DOHH2 (cell line): ENCODE data around the gene PPM1H.

Source experiments
- H3F3A ChIP-seq: fragments of 200-600 bp; sonication (generic), shearing (Covaris generic); 2 replicates; pipeline ENCODE4 v1.6.0; 2016; ENCODE audit warnings: antibody characterized with exemption, mild to moderate bottlenecking; ENCODE audit not compliant: control insufficient read depth, insufficient read depth
- H3K27ac ChIP-seq: fragments of 200-600 bp; sonication (generic); 2 replicates; pipeline ENCODE4 v1.5.1; 2014; ENCODE audit warnings: low read depth, mild to moderate bottlenecking, low read length, moderate library complexity
- H3K27me3 ChIP-seq: fragments of 200-600 bp; sonication (generic); 2 replicates; pipeline ENCODE4 v1.6.1; 2014; ENCODE audit warnings: mild to moderate bottlenecking, low read length, mixed read lengths; ENCODE audit not compliant: control insufficient read depth
- H3K36me3 ChIP-seq: fragments of 200-600 bp; sonication (generic); 2 replicates; pipeline ENCODE4 v1.6.1; 2014; ENCODE audit warnings: mild to moderate bottlenecking, low read length, moderate library complexity, mixed read lengths; ENCODE audit not compliant: control insufficient read depth
- H3K4me1 ChIP-seq: fragments of 200-600 bp; sonication (generic); 2 replicates; pipeline ENCODE4 v1.6.1; 2014; ENCODE audit warnings: mild to moderate bottlenecking, low read length, mixed read lengths; ENCODE audit not compliant: control insufficient read depth
- H3K4me2 ChIP-seq: fragments of 200-600 bp; sonication (generic); 2 replicates; pipeline ENCODE4 v1.6.0; 2014; ENCODE audit warnings: mild to moderate bottlenecking, low read length, moderate library complexity
- H3K4me3 ChIP-seq: fragments of 200-600 bp; sonication (generic); 2 replicates; pipeline ENCODE4 v1.5.1; 2014; ENCODE audit warnings: mild to moderate bottlenecking, low read length, mixed read lengths
- H3K79me2 ChIP-seq: fragments of 200-600 bp; sonication (generic); 2 replicates; pipeline ENCODE4 v1.6.1; 2014; ENCODE audit warnings: mild to moderate bottlenecking, low read length, mixed read lengths; ENCODE audit not compliant: control insufficient read depth
- H3K9me2 ChIP-seq: fragments of 200-600 bp; sonication (generic); replicated peaks from 2 replicates; pipeline ENCODE4 v1.6.1; 2014; ENCODE audit warnings: mild to moderate bottlenecking, low read length, mixed read lengths; ENCODE audit not compliant: control insufficient read depth
- H3K9me3 ChIP-seq: fragments of 200-600 bp; sonication (generic); 2 replicates; pipeline ENCODE4 v1.6.1; 2014; ENCODE audit warnings: antibody characterized with exemption, low read length, mixed read lengths; ENCODE audit not compliant: control insufficient read depth, insufficient read depth
- H4K20me1 ChIP-seq: fragments of 200-600 bp; sonication (generic); 2 replicates; pipeline ENCODE4 v1.6.0; 2014; ENCODE audit warnings: low read depth, mild to moderate bottlenecking, antibody characterized with exemption, low read length, moderate library complexity; ENCODE audit not compliant: control insufficient read depth, insufficient read depth
- EZH2phosphoT487 ChIP-seq: fragments of 200-600 bp; sonication (generic); IDR thresholded peaks from 2 replicates; pipeline ENCODE4 v1.6.1; 2017; ENCODE audit warnings: borderline replicate concordance, mild to moderate bottlenecking, antibody characterized with exemption, low read length, moderate library complexity, mixed read lengths
- TF ChIP-seq, protein P1 (sequence below): fragments of 200-600 bp; sonication (generic); IDR thresholded peaks from one replicate; pipeline ENCODE4 v1.5.1; 2014; ENCODE audit warnings: antibody characterized with exemption, mild to moderate bottlenecking, low read depth, low read length; ENCODE audit not compliant: poor library complexity, severe bottlenecking

The PPM1H gene

DNA sequence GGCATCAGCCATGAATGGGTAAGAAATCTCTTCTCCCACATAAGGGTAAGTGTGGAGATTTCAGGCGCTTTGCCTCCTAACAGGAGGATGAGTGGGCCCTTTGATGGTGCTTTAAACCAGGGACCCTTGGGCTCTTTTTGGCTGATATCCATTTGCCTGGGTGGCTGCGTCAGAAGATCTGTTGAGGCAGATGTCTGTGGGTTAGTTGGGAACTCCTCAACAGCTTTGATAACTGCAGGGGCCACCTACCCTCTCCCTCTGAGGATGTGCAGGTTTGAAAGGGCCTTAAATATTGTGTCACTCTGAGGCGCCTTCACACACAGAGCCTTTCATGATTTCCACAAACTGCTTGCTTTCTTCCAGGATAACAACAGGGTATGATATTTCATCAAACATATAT, 210.7 kb downstream of the PPM1H start:
- Histone ChIP-seq H3K79me2 (no peaks in the 10 kb centered on the region), H3K4me1 (no peaks in the 10 kb centered on the region), H3K36me3 (no peaks in the 10 kb centered on the region), H4K20me1 (no peaks in the 10 kb centered on the region), H3K27ac (no peak overlapping the region), H3K4me3 (no peak overlapping the region), H3F3A (no peaks in the 10 kb centered on the region), H3K4me2 (no peak overlapping the region), H3K27me3 (0 out of 2 replicates have a peak, but pooled peaks cover 3% of the 10 kb centered on the region), H3K9me3 (no peaks in the 10 kb centered on the region), H3K9me2 (no peaks in the 10 kb centered on the region)
- TF ChIP-seq, protein P1, sequence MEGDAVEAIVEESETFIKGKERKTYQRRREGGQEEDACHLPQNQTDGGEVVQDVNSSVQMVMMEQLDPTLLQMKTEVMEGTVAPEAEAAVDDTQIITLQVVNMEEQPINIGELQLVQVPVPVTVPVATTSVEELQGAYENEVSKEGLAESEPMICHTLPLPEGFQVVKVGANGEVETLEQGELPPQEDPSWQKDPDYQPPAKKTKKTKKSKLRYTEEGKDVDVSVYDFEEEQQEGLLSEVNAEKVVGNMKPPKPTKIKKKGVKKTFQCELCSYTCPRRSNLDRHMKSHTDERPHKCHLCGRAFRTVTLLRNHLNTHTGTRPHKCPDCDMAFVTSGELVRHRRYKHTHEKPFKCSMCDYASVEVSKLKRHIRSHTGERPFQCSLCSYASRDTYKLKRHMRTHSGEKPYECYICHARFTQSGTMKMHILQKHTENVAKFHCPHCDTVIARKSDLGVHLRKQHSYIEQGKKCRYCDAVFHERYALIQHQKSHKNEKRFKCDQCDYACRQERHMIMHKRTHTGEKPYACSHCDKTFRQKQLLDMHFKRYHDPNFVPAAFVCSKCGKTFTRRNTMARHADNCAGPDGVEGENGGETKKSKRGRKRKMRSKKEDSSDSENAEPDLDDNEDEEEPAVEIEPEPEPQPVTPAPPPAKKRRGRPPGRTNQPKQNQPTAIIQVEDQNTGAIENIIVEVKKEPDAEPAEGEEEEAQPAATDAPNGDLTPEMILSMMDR = no peak
- TF ChIP-seq EZH2phosphoT487 = no peak

DNA sequence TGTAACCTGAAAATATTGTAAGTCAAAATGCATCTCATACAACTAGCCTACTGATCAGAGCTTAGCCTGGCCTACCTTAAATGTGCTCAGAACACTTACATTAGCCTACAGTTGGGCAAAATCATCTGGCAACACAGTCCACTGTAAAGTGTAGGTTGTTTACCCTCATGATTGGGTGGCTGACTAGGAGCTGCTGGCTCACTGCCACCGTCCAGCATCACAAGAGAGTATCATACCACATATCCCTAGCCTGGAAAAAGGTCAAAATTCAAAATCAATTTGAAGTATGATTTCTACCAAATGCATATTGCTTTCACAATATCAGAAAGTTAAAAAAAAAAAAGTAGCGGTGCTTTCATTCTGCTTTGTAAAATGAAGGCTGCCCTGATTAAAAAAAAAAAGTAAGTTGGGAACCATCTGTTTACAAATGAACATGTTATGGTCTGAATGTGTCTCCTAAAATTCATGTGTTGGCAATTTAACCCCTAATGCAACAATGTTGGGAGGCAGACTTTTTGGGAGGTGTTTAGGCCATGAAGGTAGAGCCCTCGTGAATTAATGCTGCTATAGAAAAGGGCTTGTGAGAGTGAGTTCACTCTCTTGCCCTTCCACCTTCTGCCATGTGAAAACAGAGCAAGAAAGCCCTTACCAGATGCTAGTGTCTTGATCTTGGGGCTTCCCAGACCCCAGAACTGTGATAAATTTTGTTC, 211.8 kb downstream of the PPM1H start:
- Histone ChIP-seq H3K4me3 (no peak overlapping the region), H3K27ac (no peak overlapping the region), H3K9me2 (no peaks in the 10 kb centered on the region), H4K20me1 (no peaks in the 10 kb centered on the region), H3K4me1 (no peaks in the 10 kb centered on the region), H3K36me3 (no peaks in the 10 kb centered on the region), H3K27me3 (0 out of 2 replicates have a peak, but pooled peaks cover 3% of the 10 kb centered on the region), H3F3A (no peaks in the 10 kb centered on the region), H3K9me3 (no peaks in the 10 kb centered on the region), H3K79me2 (no peaks in the 10 kb centered on the region), H3K4me2 (no peak overlapping the region)
- TF ChIP-seq, protein P1 = no peak
- no peak for TF ChIP-seq EZH2phosphoT487

DNA sequence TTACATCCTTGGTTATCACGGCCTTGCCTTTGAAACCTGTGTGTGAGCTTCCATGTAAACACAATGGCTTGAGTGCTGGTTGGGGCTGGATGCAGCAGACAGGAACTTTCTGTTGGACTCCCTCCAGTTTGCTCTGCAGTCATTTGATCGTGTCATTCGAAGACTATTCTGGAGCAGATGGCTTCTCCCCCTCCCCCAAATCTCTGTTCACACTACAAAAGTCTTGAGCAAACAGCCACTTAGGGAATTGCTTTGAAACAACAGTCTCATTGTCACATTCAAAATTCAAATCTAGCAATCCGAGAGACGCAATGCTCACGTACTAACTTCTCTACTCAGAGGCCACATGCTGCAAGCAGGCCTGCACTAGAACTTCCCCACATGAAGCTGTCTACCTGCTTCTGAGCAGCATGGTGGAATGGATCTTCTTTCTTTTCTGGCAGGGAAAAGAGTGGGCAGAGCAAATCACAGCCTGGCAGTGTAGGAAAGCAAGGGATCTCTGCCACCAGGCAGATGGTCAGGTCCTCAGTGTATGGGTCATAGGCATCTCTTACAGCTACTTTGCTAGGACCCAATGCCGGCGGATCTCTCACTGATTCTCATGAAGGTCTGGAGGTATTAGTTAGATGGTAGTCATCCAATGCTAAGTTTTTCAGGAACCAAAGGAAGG, 214.2 kb downstream of the PPM1H start:
- TF ChIP-seq, protein P1 = no peak
- no peak for TF ChIP-seq EZH2phosphoT487
- no peaks in the 10 kb centered on the region for H3K4me1 ChIP-seq
- H3K9me2 ChIP-seq = no peaks in the 10 kb centered on the region
- no peaks in the 10 kb centered on the region for H3K79me2 ChIP-seq
- no peaks in the 10 kb centered on the region for H4K20me1 ChIP-seq
- H3K36me3 ChIP-seq = no peaks in the 10 kb centered on the region
- H3K4me2 ChIP-seq = no peak overlapping the region
- H3K4me3 ChIP-seq = no peak overlapping the region
- H3K27ac ChIP-seq = no peak overlapping the region
- H3K9me3 ChIP-seq = no peaks in the 10 kb centered on the region
- peaks cover 3% of the 10 kb centered on the region; the same call in 1 of the 2 replicates for H3K27me3 ChIP-seq
- H3F3A ChIP-seq = no peaks in the 10 kb centered on the region
